RCC 7860 (cell line): ENCODE results near the gene RER1.
"Not testable (repeated sequence)": the region's sequence is repeated elsewhere in the genome, so short reads cannot be mapped to it uniquely, and the experiment has no call there.

Experiments
- DNase-seq: peaks from one replicate; pipeline ENCODE4 v3.0.0-alpha.2; 2015; ENCODE audit warnings: low spot score
- FAIRE-seq: peaks from 2 replicates; lab custom pipeline; 2012; peaks lifted over from hg19 to GRCh38; lab: Jason Lieb, UNC

Gene RER1

DNA sequence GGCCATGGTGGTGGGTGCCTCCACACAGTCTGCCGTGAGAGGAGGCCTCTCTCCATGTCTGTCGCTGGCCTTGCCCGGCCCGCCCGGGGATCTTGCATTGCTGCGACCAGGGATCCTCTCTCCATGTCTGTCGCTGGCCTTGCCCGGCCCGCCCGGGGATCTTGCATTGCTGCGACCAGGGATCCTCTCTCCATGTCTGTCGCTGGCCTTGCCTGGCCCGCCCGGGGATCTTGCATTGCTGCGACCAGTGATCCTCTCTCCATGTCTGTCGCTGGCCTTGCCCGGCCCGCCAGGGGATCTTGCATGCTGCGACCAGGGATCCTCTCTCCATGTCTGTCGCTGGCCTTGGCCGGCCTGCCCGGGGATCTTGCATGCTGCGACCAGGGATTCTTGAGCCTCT is 48.7 kb downstream of the RER1 start:
- not testable (repeated sequence) for FAIRE-seq, DNase-seq

DNA sequence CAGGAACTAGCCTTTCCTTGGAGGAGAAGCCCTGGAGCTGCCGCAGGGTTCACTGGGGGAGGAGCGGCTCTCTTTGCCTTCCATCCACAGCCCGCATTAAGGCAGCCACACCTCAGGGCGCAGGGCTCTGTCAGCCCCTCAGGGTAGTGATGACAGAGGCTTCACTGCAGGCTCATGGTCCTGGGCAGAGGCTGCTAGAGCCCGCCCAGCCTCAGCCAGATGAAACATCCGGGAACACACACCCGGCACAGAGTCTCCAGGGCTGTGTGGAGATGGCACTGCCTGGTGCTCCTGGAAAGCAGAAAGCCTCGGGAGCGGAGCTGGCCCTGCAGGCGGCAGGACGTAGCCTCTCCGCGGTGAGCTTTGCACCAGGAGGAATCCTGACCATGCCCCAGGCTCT is 50.1 kb downstream of the RER1 start:
- no peak for FAIRE-seq
- DNase-seq: no peak

DNA sequence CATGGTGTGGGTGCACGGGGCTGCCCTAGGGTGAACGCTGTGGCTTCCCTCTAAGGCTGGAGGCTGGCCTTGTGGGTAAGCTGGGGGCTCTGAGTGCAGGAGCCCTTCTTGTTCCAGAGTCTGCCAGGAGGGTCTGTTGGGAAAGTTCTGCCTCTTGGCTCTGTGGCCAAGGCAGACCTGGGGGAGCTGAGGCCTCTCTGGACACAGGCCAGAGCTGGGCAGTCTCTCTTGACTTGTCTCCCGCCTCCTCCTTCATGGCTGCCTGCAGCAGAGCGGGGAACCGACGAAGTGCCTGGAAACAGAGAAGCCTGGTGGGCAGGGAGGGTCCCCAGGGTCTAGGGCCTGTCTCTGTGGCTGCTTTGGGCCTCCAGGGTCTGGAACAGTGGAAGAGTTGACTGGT is 51.0 kb downstream of the RER1 start:
- no peak for FAIRE-seq
- DNase-seq: no peak

DNA sequence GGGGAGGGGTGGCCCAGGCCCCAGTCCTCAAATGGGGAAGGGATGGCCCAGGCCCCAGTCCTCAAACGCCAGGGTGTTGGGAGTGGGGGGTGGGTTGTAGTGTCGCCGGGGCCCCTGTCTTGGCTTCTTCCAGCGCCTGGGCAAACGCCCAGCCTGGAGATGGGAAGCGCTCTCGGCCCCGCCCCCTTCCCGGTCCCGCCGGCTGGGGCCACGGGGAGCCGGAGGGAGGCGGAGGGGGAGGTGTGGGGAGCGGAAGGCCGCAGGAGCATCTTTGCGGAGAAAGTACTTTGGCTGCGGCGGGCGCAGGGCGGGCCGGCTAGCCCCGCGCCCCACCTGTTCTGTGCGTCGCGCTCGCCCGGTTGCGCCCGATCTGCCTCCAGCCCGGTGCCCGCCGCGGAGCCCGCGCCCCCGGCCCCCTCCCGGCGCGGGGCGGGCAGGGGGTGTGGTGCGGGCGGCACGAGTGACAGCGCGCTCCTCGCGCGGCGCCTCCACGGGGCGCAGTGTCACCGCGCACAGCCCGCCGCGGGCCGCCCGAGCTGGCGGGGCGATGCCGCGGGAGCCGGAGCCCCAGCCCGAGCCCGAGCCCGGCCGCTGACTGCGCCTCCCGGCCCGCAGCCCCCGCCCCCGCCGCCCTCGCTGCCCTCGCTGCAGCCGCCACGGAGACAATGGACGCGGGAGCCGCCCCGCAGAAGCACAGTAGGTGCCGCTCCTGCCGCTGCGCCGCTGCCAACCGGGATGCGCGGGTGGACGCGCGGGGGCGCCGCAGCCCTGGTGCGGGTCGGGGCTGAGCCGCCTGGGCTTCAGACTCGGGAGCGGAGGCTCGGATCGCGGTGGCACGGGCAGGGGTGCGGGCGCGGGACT is 51.9 kb downstream of the RER1 start:
- FAIRE-seq (no peak), DNase-seq (no peak)

DNA sequence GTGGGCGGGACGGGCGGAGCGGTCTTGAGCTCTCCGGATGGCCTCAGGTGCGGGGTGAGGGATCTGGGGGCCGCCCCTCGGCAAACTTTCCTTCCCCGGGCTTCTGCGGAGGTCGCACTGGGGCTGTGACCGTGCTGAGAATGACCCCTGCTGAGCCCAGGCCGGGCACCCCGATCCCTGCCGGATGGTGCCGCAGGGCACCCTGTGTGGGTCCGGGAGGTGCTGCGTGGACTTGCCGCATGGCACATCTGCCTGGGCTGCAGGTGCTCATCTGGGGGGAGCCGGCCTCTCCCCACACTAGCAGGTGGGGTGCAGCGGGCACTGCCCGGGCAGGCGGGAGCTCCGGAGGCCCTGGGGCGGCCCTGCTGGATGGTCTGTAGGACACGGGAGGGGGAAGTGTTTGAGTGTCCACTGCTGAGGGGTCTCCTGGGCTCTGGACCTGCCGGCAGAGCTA is 52.5 kb downstream of the RER1 start:
- no peak for FAIRE-seq
- no peak for DNase-seq

DNA sequence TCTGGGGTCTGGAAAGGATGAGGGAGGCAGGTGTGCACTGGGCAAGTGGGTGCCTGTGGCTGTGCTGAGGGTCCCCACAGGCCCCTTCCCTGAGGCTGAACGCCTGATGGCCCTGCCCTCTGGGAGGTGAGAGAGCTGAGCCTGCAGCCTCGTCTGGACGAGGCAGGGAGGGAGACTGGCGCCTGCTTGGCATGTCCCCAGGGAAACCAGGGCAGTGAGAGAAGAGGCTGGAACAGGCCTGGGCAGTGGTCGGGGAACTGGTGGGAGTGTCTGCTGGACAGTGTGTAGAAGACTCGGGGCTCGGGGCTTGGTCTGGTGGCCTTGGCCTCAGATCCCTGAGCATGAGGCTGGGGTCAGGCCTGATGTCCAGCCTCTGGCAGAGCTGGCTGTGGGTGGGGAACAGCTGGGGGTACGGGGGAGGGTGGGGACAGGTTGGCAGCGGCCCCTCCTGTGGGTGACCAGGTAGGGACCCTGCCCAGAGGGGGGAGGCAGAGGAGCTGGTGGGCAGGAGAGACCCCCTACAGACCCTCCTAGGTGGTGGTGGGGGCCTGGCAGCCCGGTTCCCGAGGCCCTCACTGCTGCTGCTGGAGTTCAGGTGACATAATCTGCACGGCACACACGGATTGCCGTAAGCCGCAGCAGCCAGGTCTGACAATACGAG is 53.7 kb downstream of the RER1 start:
- FAIRE-seq (no peak), DNase-seq (no peak)

DNA sequence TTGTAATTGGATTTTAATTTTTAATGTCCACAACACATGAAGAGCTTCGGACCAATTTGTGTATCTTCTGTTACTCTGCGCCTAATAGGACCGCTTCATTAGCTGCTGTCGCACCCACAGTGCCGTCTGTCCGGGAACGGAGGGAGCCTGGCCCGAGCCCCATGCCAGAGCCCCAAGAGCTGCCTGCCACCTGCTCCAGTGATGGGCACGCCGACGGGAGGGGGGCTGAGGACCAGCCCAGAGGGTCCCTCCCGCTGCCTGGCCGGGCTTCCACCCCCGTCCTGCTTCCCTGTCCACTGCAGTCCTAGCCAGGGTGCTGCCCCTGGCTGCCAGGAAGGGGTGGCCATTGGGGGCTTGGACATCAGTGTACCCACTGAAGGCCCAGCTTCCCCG is 54.2 kb downstream of the RER1 start:
- DNase-seq (no peak), FAIRE-seq (no peak)

DNA sequence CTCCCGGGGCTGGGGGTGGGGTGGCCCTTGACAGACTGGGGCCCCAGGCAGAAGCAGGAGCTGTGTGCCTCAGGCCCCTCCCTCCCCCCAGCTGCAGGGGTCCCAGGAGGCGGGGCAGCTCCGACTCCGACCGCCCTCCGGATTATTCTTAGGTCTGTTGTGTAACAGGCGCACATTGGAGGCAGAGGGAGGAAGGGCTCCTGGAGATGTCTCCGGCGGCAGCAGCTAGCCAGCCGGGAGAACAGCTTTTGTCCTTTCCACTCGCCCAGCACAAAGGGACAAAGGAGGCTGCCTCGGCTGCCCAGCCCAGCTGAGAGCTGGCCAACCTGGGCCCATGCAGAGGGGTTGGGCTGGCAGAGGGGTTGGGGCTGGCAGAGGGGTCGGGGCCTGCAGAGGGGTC is 54.8 kb downstream of the RER1 start:
- DNase-seq: no peak

DNA sequence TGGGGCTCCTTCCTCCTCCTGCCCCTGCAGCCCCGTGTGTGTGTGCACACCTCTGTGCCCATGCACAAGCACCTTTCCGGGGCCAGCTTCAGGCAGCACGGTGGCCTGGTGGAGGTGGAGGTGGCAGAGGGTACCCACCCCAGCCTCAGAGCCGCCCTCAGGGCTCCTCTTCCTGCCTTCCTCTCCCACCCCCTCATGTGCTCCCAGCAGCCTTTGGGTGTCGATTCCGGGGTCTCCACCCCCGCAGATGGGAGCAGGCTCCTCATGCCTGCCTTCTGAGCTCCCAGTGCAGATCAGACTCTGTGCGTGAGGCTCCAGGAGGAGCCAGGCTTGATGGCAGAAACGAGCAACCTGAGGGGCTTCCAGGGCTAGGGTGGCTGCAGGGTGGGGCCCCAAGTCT is 55.2 kb downstream of the RER1 start:
- FAIRE-seq (no peak), DNase-seq (no peak)

More for the DNA sequence above, 54.8 kb downstream of the RER1 start:
- FAIRE-seq: no peak

DNA sequence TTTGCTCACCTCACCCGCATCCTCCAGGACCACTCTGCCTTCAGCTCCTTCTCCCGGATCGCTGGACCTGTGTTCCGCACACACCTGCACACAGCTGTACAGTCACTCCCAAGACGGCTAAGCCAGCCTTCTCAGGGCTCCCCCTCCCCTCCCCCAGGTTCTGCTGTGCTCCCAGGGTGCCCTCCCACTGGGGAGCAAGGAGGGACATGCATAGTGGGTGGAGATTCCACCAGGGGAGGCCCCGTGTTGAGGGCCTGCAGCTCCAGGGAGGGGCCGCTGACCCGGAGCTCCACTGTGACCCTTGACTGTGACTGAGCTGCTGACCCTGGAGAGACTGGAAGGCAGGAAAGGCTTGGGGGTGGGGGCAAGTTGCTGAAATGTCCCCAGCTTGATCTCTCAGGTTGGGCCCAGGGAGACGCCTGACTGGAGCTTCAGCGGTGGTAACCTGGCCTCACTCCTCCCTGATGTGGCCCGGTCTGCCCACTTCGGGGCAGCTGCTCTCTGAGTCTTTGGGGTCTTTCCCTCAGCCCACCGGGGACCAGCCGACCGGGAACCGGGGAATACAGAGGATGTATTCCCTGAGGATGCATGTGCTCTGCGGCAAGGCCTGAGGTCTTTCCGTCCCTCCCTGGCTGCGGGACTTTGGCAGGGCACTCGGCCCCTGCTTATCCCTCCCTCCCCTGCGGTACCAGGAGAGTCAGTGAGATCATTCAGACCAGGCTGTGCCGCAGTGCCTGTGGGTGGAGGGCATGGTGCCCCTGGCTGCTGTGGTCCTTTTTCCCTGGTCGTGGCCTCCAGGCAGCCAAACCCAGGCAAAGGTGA is 55.8 kb downstream of the RER1 start:
- DNase-seq (no peak), FAIRE-seq (no peak)

DNA sequence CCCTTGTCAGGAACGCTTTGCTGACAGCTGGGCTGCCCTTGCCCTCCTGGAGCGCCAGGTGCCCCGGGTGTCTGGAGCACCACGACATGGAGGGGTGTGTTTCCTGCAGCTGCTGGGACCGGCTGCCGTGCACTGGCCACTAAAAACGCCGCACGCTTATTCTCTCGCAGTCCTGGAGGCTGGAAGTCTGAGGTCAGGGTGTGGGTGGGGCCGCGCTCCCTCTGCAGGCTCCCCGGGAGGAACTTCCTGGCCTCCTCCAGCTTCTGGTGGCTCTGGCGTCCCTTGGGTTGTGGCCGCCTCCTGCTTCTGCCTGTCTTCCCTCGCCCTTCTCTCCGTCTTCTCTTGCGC is 56.4 kb downstream of the RER1 start:
- no peak for DNase-seq
- no peak for FAIRE-seq

DNA sequence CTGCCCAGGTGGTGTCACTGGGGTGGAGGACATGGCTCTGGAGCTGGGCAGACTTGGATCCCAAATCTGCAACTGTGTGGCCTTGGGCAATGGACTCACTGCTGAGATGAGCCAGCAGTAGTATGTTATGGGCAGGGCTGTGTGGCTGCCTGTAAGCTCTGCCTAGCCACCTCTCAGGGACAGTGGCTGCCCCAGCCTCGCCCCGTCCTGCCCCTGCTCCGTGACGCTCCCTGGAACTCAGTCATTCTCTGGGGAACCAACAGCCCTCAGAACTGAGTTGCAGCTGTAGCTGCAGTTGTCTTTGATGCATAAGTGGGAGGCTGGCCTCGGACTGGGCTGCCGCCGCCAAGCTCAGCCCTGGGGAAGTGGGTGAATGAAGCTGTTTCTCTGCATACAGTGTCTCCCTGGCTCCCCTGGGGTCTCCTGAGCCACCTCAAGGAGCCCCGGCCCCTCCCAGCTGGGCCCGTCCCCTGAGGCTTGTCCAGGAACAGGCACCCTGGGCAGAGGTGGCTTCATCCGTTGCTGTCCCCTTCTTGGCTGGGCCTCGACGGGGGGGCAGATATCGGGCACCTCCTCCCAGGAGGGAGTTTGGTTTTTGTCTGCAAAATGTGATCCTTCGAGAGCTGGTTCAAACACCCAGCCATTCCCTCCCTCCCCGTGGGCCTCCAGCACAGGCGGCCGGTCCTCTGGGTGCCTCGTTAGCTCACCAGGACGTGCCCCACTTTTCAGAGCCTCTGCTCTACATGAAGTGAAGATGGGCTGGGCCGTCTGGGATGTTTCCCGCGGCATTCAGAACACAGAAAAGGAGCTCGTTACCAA is 58.2 kb downstream of the RER1 start:
- DNase-seq (no peak), FAIRE-seq (no peak)

DNA sequence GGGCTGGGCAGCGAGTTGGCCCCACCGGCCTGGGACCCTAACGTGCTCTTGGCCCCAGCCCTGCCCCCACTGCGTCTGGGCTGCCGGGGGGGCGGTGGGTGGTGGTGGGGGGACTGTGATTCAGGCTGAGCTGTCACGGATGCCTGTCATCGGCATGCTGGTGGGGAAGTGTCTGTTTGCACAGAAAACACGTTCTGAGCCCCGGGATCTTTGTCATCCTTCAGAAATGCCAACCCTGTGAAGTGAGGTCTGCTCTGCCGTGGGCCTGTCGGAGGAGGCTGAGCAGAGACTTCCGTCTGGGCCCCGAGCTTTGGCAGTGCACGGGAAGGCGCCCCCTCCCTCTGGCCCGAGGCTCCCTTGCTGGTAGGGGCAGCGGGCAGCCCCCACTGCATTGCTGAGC is 60.1 kb downstream of the RER1 start:
- DNase-seq: peak; percentile 96

DNA sequence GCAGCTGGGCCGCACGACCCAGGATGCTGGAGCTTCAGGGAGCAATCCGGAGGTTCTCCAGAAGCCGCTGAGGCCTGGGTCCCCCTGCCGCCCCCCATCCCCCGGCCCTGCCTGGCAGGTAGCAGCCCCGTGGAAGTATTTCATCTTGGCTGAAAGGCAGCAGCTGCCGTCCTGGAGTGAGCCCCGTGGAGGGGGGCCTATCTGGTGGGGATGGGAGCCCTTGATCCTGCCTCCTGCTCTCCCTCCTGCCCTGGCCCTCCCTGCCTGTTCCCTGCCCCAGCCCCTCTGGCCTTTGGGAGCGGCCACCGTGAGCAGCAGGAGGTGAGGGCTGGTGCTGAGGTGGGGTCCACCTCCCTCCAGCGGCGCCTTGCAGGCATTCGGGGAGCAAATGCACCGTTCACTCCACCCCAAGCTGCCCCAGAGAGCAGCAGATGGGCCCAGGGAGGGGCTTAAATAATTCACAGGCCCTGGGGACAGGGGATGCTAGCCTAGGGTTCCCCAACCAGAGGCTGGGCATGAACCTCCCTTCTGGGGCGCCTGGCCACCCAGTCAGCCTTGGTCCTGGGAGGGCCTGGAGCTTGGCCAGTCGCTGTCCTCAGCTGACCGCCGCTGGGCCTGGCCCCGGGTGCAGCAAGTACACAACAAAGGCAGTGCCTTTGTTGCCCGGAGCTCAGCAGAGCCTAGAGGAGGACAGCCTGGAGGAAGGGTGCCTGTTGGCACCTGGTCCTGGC is 60.7 kb downstream of the RER1 start:
- FAIRE-seq: no peak
- DNase-seq: no peak

More for the DNA sequence above, 60.1 kb downstream of the RER1 start:
- peak; percentile 59 for FAIRE-seq

DNA sequence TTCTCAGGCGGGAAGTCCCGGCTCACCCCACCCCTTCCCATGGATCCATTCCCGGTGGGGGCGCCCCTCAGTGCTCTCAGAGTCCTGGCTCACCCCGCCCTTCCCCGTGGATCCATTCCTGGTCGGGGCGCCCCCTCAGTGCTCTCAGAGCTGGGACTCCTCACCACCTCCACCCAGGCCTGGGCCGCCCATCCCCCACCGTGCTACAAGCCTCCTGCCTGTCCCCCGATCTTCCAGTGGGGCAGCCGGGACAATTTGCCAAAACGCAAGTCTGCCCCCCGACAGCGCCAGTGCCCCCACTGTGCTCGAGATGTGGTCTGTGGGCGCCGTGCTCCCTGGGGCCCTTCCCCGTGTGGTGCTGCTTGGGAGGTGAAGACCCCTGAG is 61.3 kb downstream of the RER1 start:
- DNase-seq (no peak), FAIRE-seq (no peak)

DNA sequence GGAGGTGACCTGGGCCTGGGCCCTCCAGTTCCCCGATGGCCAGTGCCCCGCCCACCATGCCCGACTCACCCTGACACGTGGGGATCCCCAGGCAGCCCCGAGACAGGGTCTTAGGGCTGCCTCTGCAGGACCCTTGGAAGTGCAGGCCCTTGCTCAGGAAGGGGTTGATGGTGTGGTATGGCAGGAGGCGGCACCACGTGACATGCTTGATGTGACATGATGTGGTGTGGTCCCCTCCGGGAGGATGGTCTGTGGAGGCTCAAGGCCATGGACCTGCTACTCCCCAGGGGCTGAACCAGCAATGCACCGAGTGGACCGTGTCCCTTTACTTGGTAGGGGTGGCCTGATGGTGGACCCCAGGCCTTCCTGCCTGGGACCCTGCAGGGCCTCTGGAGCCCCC is 62.6 kb downstream of the RER1 start:
- DNase-seq (no peak), FAIRE-seq (no peak)
